AG04449 (cell line): Measurements from ENCODE around the gene CFAP161.

Experiments used
- CTCF ChIA-PET: fragments of 350-600 bp; formaldehyde crosslinking; extraction: SDS; loops from one replicate; lab custom pipeline; 2021; ENCODE audit warnings: antibody characterized with exemption; lab: Yijun Ruan, JAX
- POLR2A ChIA-PET: fragments of 400-600, 350-600 bp; formaldehyde crosslinking; extraction: SDS; loops from one replicate; lab custom pipeline; 2020; ENCODE audit warnings: antibody characterized with exemption, inconsistent platforms; lab: Yijun Ruan, JAX
- DNase-seq: peaks from one replicate; pipeline ENCODE4 v3.0.0-alpha.2; 2010; ENCODE audit warnings: low read depth, low spot score
- H3K4me3 ChIP-seq: 2 replicates; pipeline ENCODE4 v1.5.1; 2011; ENCODE audit warnings: low read depth, mild to moderate bottlenecking, control low read depth, low read length
- CTCF ChIP-seq: IDR thresholded peaks from one replicate; pipeline ENCODE4 v1.5.1; 2011; ENCODE audit warnings: mild to moderate bottlenecking, moderate library complexity, low read length, control low read depth, inconsistent platforms; ENCODE audit not compliant: insufficient read depth; ENCODE audit errors: missing control alignments

CFAP161 gene

GRCh38 chr15:81111018-81111417 lies 23.1 kb upstream of the CFAP161 start:
- CTCF ChIA-PET: interaction anchor here (0.7 to 29.4 kb wide), 4 partner anchors 8 to 153 kb away, joined by 3 to 1118 read pairs (median 42); no protein-coding TSS in a partner anchor
- no peak for TF ChIP-seq CTCF
- no peak for DNase-seq
- no peak overlapping the region for H3K4me3 ChIP-seq
- POLR2A ChIA-PET: no interaction called here

GRCh38 chr15:81111510-81112470 lies 22.3 kb upstream of the CFAP161 start:
- H3K4me3 ChIP-seq: no peak overlapping the region
- ChIA-PET POLR2A (no interaction called here), CTCF (interaction anchor here (0.9 to 29.4 kb wide), 4 partner anchors 9 to 153 kb away, joined by 3 to 1118 read pairs (median 42); no protein-coding TSS in a partner anchor)
- no peak for TF ChIP-seq CTCF
- no peak for DNase-seq

- no peak for DNase-seq
- ChIA-PET POLR2A (no interaction called here), CTCF (interaction anchor here (1.1 to 29.4 kb wide), 4 partner anchors 14 to 151 kb away, joined by 3 to 1118 read pairs (median 6); partner anchors contain the start of gene CFAP161)
- H3K4me3 ChIP-seq: no peak overlapping the region
- TF ChIP-seq CTCF: no peak
These were observed 20.8 kb upstream of the CFAP161 start for GRCh38 chr15:81113204-81113657.

GRCh38 chr15:81113861-81114291 lies 20.2 kb upstream of the CFAP161 start:
- no peak for TF ChIP-seq CTCF
- POLR2A ChIA-PET: no interaction called here
- peak; percentile 45 for DNase-seq
- CTCF ChIA-PET: interaction anchor here (1.1 to 29.4 kb wide), 4 partner anchors 8 to 150 kb away, joined by 3 to 1118 read pairs (median 10); partner anchors contain the start of gene CFAP161
- no peak overlapping the region for H3K4me3 ChIP-seq

- CTCF ChIA-PET: interaction anchor here (0.7 to 29.4 kb wide), 5 partner anchors 9 to 149 kb away, joined by 3 to 1118 read pairs (median 3); no protein-coding TSS in a partner anchor
- no peak overlapping the region for H3K4me3 ChIP-seq
- no peak for DNase-seq
- no peak for TF ChIP-seq CTCF
- POLR2A ChIA-PET: no interaction called here
These were observed 18.8 kb upstream of the CFAP161 start for GRCh38 chr15:81115054-81115939.
